Osteocyte (in vitro differentiated cells): ENCODE measurements around the gene FAM210A. TPM values are rescaled to one million over a fixed set of nuclear protein-coding genes. Genes with fewer than 3 reads are reported as not detected.
"Not testable (repeated sequence)": the region's sequence is repeated elsewhere in the genome, so short reads cannot be mapped to it uniquely, and the experiment has no call there.

Source experiments
- DNase-seq: peaks from one replicate; pipeline ENCODE4 v3.0.0; 2021; ENCODE audit warnings: mixed read lengths; ENCODE audit not compliant: unreplicated experiment; ENCODE audit errors: extremely low spot score
- H3K27ac Mint-ChIP-seq: one replicate; pipeline ENCODE4 v1.8.0; 2021; ENCODE audit warnings: mild to moderate bottlenecking, mixed read lengths; ENCODE audit not compliant: unreplicated experiment
- H3K27me3 Mint-ChIP-seq: one replicate; pipeline ENCODE4 v1.8.0; 2021; ENCODE audit warnings: mixed read lengths; ENCODE audit not compliant: unreplicated experiment
- H3K36me3 Mint-ChIP-seq: one replicate; pipeline ENCODE4 v1.8.0; 2021; ENCODE audit warnings: mixed read lengths; ENCODE audit not compliant: unreplicated experiment
- H3K4me1 Mint-ChIP-seq: one replicate; pipeline ENCODE4 v1.8.0; 2021; ENCODE audit warnings: mixed read lengths; ENCODE audit not compliant: unreplicated experiment
- H3K4me3 Mint-ChIP-seq: one replicate; pipeline ENCODE4 v1.8.0; 2021; ENCODE audit warnings: mild to moderate bottlenecking, moderate library complexity, mixed read lengths; ENCODE audit not compliant: unreplicated experiment
- H3K9me3 Mint-ChIP-seq: one replicate; pipeline ENCODE4 v1.8.0; 2021; ENCODE audit warnings: mixed read lengths; ENCODE audit not compliant: unreplicated experiment
- CTCF ChIP-seq: fragments of 200-600 bp; sonication (generic); IDR thresholded peaks from 2 replicates; pipeline ENCODE4 v1.5.0; 2021; ENCODE audit warnings: antibody characterized with exemption, mild to moderate bottlenecking, moderate library complexity
- total RNA-seq: library from RNA; stranded (reverse); gene quantifications from 2 replicates; pipeline ENCODE4 v1.2.1, GENCODE V29; 2021

The FAM210A gene
- total RNA-seq, 1 donor from 2014 or later: 13.8 TPM

DNA sequence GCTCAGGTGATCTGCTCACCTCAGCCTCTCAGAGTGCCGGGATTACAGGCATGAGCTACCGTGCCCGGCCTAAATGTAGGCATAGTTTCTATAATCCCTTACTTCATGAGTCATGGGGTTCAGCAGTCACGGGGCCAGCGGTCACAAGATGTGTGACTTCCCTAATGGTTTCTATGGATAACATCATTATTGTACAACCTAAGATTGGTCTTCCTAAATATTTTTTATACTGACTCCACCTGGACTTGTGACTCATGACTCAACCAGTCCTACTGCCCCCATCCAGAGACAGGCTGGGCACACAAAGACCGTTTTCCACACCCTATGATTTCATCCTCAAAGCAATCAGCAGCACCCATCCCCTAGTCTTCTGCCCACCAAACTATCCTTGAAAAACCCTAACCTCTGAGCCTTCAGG, 15.9 kb downstream of the FAM210A start:
- Mint-ChIP-seq H3K4me1 (peaks cover 2% of the 10 kb centered on the region), H3K27ac (no peak overlapping the region), H3K9me3 (peaks cover 3% of the 10 kb centered on the region), H3K4me3 (no peak overlapping the region), H3K27me3 (no peaks in the 10 kb centered on the region), H3K36me3 (peaks cover 6% of the 10 kb centered on the region)
- DNase-seq: no peak
- TF ChIP-seq CTCF: no peak

DNA sequence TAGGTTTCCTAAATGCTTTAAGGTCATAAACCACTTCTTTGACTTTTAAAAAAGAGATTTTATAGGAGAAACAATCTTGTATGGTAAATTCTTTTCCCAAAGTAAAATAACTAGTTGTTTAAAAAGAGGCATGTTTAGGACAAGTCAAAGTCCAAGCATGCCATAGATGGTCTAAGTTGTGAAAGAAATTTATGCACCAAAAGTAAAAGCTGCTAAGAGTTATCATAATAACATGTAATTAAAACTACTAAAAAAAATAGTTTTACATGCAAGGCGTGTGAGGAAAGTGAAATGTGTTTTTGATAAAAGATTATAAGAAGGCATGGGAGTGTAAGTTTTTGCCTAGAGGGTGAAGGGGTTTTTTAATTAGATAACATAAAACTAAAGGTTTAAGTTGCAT, 22.5 kb downstream of the FAM210A start:
- peaks cover 27% of the 10 kb centered on the region for H3K9me3 Mint-ChIP-seq
- no peaks in the 10 kb centered on the region for H3K27me3 Mint-ChIP-seq

GRCh38 chr18:13700153-13700552, 26.2 kb downstream of the FAM210A start:
- Mint-ChIP-seq H3K4me1 (no peaks in the 10 kb centered on the region), H3K27ac (no peak overlapping the region), H3K27me3 (no peaks in the 10 kb centered on the region), H3K9me3 (peaks cover 24% of the 10 kb centered on the region), H3K36me3 (peaks cover 9% of the 10 kb centered on the region), H3K4me3 (no peak overlapping the region)
- DNase-seq: no peak
- no peak for TF ChIP-seq CTCF

More for the DNA sequence above, 22.5 kb downstream of the FAM210A start:
- no peak overlapping the region for H3K4me3 Mint-ChIP-seq
- TF ChIP-seq CTCF: no peak
- DNase-seq: no peak
- H3K27ac Mint-ChIP-seq: no peak overlapping the region
- H3K4me1 Mint-ChIP-seq: no peaks in the 10 kb centered on the region
- H3K36me3 Mint-ChIP-seq: peaks cover 9% of the 10 kb centered on the region

DNA sequence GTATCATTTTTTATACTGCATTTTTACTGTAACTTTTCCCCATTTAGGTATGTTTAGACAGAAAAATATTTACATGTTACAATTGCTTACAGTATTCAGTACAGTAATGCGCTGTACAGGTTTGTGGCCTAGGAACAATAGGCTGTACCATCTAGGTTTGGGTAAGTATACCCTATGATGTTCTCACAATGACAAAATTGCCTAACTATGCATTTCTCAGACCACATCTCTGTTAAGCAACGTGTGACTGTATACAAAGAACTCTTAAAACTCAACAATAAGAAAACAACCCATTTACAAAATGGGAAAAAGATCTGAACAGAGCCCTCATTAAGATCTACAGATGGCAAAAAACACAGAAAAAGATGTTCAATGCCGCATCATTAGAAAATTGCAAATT, 29.4 kb downstream of the FAM210A start:
- DNase-seq: no peak
- H3K4me3 Mint-ChIP-seq: no peak overlapping the region
- H3K4me1 Mint-ChIP-seq: no peaks in the 10 kb centered on the region
- peaks cover 4% of the 10 kb centered on the region for H3K36me3 Mint-ChIP-seq
- H3K27ac Mint-ChIP-seq: no peak overlapping the region
- peaks cover 20% of the 10 kb centered on the region for H3K9me3 Mint-ChIP-seq
- no peaks in the 10 kb centered on the region for H3K27me3 Mint-ChIP-seq
- no peak for TF ChIP-seq CTCF

DNA sequence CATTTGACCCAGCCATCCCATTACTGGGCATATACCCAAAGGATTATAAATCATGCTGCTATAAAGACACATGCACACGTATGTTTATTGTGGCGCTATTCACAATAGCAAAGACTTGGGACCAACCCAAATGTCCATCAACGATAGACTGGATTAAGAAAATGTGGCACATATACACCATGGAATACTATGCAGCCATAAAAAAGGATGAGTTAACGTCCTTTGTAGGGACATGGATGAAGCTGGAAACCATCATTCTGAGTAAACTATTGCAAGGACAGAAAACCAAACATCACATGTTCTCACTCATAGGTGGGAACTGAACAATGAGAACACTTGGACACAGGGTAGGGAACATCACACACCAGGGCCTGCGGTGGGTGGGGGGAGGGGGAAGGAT, 31.0 kb downstream of the FAM210A start:
- not testable (repeated sequence) for H3K36me3 Mint-ChIP-seq, H3K27ac Mint-ChIP-seq, H3K27me3 Mint-ChIP-seq, DNase-seq, H3K4me3 Mint-ChIP-seq, H3K4me1 Mint-ChIP-seq
- peaks cover 21% of the 10 kb centered on the region for H3K9me3 Mint-ChIP-seq

DNA sequence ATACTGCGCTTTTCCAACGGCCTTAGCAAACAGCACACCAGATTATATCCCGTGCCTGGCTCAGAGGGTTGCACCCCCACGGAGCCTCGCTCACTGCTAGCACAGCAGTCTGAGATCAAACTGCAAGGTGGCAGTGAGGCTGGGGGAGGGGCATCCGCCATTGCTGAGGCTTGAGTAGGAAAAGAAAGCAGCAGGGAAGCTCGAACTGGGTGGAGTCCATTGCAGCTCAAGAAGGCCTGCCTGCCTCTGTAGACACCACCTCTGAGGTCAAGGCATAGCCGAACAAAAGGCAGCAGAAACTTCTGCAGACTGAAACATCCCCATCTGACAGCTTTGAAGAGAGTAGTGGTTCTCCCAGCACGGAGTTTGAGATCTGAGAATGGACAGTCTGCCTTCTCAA, 36.3 kb downstream of the FAM210A start:
- not testable (repeated sequence) for DNase-seq, H3K27me3 Mint-ChIP-seq, H3K4me3 Mint-ChIP-seq, H3K27ac Mint-ChIP-seq
- Mint-ChIP-seq H3K9me3 (peaks cover 23% of the 10 kb centered on the region), H3K4me1 (peaks cover 14% of the 10 kb centered on the region), H3K36me3 (peaks cover 14% of the 10 kb centered on the region)
